Kidney (tissue), 14 donors: Measurements from ENCODE around the gene BZW2. TPM values are rescaled to one million over a fixed set of nuclear protein-coding genes. Genes with fewer than 3 reads are reported as not detected.

ENCODE experiments used
- DNase-seq, 5 donors: peaks; one replicate each; pipeline ENCODE4 v3.0.0-alpha.2; 2013 to 2020
- FAIRE-seq: peaks from 2 replicates; lab custom pipeline; 2012; peaks lifted over from hg19 to GRCh38; lab: Jason Lieb, UNC
- H3K27ac ChIP-seq, 2 donors: one replicate each; pipeline ENCODE4 v1.7.0; 2013; ENCODE audit warnings: low read depth in 2 of 2, low read length in 2 of 2, inconsistent platforms in 1 of 2
- H3K27me3 ChIP-seq: one replicate; pipeline ENCODE4 v1.7.1; 2013; ENCODE audit warnings: low read length, inconsistent platforms; ENCODE audit not compliant: control insufficient read depth, insufficient read depth
- H3K36me3 ChIP-seq, 3 donors: one replicate each; pipeline versions ENCODE4 v1.7.0 to v1.7.1; 2013; ENCODE audit warnings: low read length in 3 of 3, control low read depth in 1 of 3, inconsistent platforms in 1 of 3; ENCODE audit not compliant: insufficient read depth in 3 of 3, control insufficient read depth in 2 of 3
- H3K4me1 ChIP-seq, 3 donors: one replicate each; pipeline versions ENCODE4 v1.7.0 to v1.7.1; 2013; ENCODE audit warnings: low read length in 3 of 3, inconsistent platforms in 1 of 3, low read depth in 1 of 3; ENCODE audit not compliant: control insufficient read depth in 2 of 3, insufficient read depth in 2 of 3
- H3K4me3 ChIP-seq, 3 donors: one replicate each; pipeline versions ENCODE4 v1.7.0 to v1.8.1; 2013; ENCODE audit warnings: low read length in 3 of 3, control low read depth in 1 of 3, inconsistent platforms in 1 of 3
- H3K9ac ChIP-seq, 3 donors: one replicate each; pipeline versions ENCODE4 v1.7.0 to v1.7.1; 2013; ENCODE audit warnings: low read length in 3 of 3, control low read depth in 1 of 3, inconsistent platforms in 1 of 3
- H3K9me3 ChIP-seq, 3 donors: one replicate each; pipeline versions ENCODE4 v1.7.0 to v1.7.1; 2013; ENCODE audit warnings: low read length in 3 of 3, control low read depth in 1 of 3, inconsistent platforms in 1 of 3; ENCODE audit not compliant: control insufficient read depth in 2 of 3, insufficient read depth in 1 of 3
- intact Hi-C: fragments of 100-400 bp; cut with DNase I; formaldehyde crosslinking; loops from one replicate; pipeline ENCODE4 v1.11.1; 2022
- polyA plus RNA-seq: library from polyadenylated mRNA; stranded (reverse); fragments of 350-450 nt; fragmentation: Illumina TruSeq; extraction: RNeasy Lipid Tissue Mini Kit (QIAGEN cat#74804); gene quantifications from one replicate; pipeline ENCODE4 v1.2.3, GENCODE V29; 2014; ENCODE audit warnings: low read depth, low replicate concordance; ENCODE audit not compliant: insufficient read depth
- total RNA-seq: library from RNA; stranded (reverse); fragmentation: NEBNext Ultra II Directional; extraction: Animal tissue kit (Norgen Biotek cat#: 25700); gene quantifications from one replicate; pipeline ENCODE4 v1.2.1, GENCODE V29; 2021
- TF ChIP-seq, protein P1 (sequence below): IDR thresholded peaks from 3 replicates; pipeline ENCODE4 v1.5.1; 2012; ENCODE audit warnings: mild to moderate bottlenecking, moderate library complexity, borderline replicate concordance; ENCODE audit not compliant: insufficient read depth; ENCODE audit errors: extremely low read depth
- donor health status: control.
- donor health status: control.
- donor health status: control.
- donor health status: control.
- donor health status: control.
- donor health status: DM: yes; HTN: yes; CAD: no.
- donor health status: Normal renal cell carcinoma (clear cell type).

The BZW2 gene
- total and polyA plus RNA-seq, 2 donors from 2014 or later = 24.8 to 49.1 TPM

- FAIRE-seq (no peak), DNase-seq (peak in 1 of 5 donors; percentile 12)
- H3K27ac ChIP-seq = no peak overlapping the region
- no peaks in the 10 kb centered on the region for H3K9me3 ChIP-seq
- no peak overlapping the region for H3K9ac ChIP-seq
- no peak overlapping the region for H3K4me3 ChIP-seq
- peaks cover 0 to 10% (median 9%) of the 10 kb centered on the region in 3 donors for H3K36me3 ChIP-seq
- TF ChIP-seq, protein P1, sequence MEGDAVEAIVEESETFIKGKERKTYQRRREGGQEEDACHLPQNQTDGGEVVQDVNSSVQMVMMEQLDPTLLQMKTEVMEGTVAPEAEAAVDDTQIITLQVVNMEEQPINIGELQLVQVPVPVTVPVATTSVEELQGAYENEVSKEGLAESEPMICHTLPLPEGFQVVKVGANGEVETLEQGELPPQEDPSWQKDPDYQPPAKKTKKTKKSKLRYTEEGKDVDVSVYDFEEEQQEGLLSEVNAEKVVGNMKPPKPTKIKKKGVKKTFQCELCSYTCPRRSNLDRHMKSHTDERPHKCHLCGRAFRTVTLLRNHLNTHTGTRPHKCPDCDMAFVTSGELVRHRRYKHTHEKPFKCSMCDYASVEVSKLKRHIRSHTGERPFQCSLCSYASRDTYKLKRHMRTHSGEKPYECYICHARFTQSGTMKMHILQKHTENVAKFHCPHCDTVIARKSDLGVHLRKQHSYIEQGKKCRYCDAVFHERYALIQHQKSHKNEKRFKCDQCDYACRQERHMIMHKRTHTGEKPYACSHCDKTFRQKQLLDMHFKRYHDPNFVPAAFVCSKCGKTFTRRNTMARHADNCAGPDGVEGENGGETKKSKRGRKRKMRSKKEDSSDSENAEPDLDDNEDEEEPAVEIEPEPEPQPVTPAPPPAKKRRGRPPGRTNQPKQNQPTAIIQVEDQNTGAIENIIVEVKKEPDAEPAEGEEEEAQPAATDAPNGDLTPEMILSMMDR = no peak
- no peaks in the 10 kb centered on the region for H3K27me3 ChIP-seq
- H3K4me1 ChIP-seq = no peaks in the 10 kb centered on the region
- intact Hi-C loops = no loop called here
Observed at GRCh38 chr7:16609842-16610450, 36.0 kb upstream of the BZW2 start.

DNA sequence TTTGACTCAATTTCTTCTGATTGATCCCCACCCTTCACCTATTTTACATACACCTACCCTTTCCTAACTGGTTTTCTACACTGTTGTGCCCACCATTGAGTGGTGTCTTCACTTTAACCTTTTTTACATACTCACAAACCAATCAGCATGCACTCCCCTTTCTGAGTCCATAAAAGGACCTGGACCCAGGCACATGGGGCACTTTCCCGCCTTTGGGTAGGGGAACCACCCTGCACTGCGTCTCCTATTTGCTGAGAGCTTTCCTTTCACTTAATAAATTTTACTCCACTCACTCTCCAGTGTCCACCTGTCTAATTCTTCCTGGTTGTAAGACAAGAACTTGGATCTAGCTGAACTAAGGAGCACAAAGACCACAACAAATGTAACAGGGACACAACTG, 34.3 kb upstream of the BZW2 start:
- intact Hi-C loops = no loop called here
- no peak for FAIRE-seq
- Histone ChIP-seq H3K27ac (no peak overlapping the region), H3K27me3 (no peaks in the 10 kb centered on the region), H3K36me3 (peaks cover 0 to 17% (median 10%) of the 10 kb centered on the region in 3 donors), H3K4me1 (no peaks in the 10 kb centered on the region), H3K9me3 (no peaks in the 10 kb centered on the region), H3K9ac (no peak overlapping the region), H3K4me3 (no peak overlapping the region)
- TF ChIP-seq, protein P1 = no peak
- DNase-seq = no peak

GRCh38 chr7:16615228-16615627, 30.8 kb upstream of the BZW2 start:
- TF ChIP-seq, protein P1 = no peak
- Histone ChIP-seq H3K4me3 (no peak overlapping the region), H3K4me1 (no peaks in the 10 kb centered on the region), H3K27ac (no peak overlapping the region), H3K36me3 (peaks cover 3 to 13% (median 7%) of the 10 kb centered on the region in 3 donors), H3K27me3 (no peaks in the 10 kb centered on the region), H3K9me3 (no peaks in the 10 kb centered on the region), H3K9ac (no peak overlapping the region)
- DNase-seq (no peak), FAIRE-seq (no peak)
- intact Hi-C loops = no loop called here
